ENCODE data around the gene ZIK1. TPM values are rescaled to one million over a fixed set of nuclear protein-coding genes. Genes with fewer than 3 reads are reported as not detected.
A peak's percentile ranks its signal among the peaks of the same experiment; 100 is the strongest.

The ZIK1 gene
- 1 to 10 TPM; 2.9 to 4.3 TPM for total RNA-seq
- total RNA-seq = 4.8 to 17.8 reads per million in 2 donors

- Mint-ChIP-seq H3K27me3 (no peaks in the 10 kb centered on the region), H3K4me3 (peak within 1 kb of the TSS; percentile 87), H3K4me1 (peaks cover 7% of the 10 kb centered on the region)
Measured at GRCh38 chr19:57583521-57584416, at the start of gene ZIK1. Gene ZIK1, plus strand, starts transcription at chr19:57584145. Its CDS starts 212 bp downstream, at chr19:57584357.

GRCh38 chr19:57537953-57538547, 45.9 kb upstream of the ZIK1 start:
- H3K36me3 Mint-ChIP-seq (ENCODE audit: low read depth) = peaks cover 9% of the 10 kb centered on the region
- peaks cover 74% of the 10 kb centered on the region for H3K9me3 ChIP-seq (ENCODE audit: control insufficient read depth, low read length, poor library complexity, severe bottlenecking)

More at GRCh38 chr19:57583521-57584416, at the start of gene ZIK1:
- ATAC-seq (peak; percentile 89), DNase-seq (peak; percentile 53 to 76 (median 72))
- Mint-ChIP-seq H3K36me3 (ENCODE audit: low read depth) (peaks cover 6% of the 10 kb centered on the region), H3K27ac (peak within 1 kb of the TSS; percentile 29)
- peaks cover 6% of the 10 kb centered on the region for H3K9me3 ChIP-seq (ENCODE audit: control insufficient read depth, low read length, poor library complexity, severe bottlenecking)

GRCh38 chr19:57546513-57546912, 37.4 kb upstream of the ZIK1 start:
- Mint-ChIP-seq H3K4me1 (no peaks in the 10 kb centered on the region), H3K27ac (no peak overlapping the region), H3K27me3 (no peaks in the 10 kb centered on the region), H3K36me3 (ENCODE audit: low read depth) (peaks cover 17% of the 10 kb centered on the region), H3K4me3 (no peak overlapping the region)
- DNase-seq (no peak), ATAC-seq (no peak)
- peaks cover 76% of the 10 kb centered on the region for H3K9me3 ChIP-seq (ENCODE audit: control insufficient read depth, low read length, poor library complexity, severe bottlenecking)

More at GRCh38 chr19:57537953-57538547, 45.9 kb upstream of the ZIK1 start:
- Mint-ChIP-seq H3K27ac (no peak overlapping the region), H3K4me1 (no peaks in the 10 kb centered on the region), H3K27me3 (no peaks in the 10 kb centered on the region), H3K4me3 (no peak overlapping the region)
- ATAC-seq (no peak), DNase-seq (no peak)

GRCh38 chr19:57552432-57552831, 31.5 kb upstream of the ZIK1 start:
- H3K27me3 Mint-ChIP-seq = no peaks in the 10 kb centered on the region

GRCh38 chr19:57557659-57558058, 26.3 kb upstream of the ZIK1 start:
- peaks cover 14% of the 10 kb centered on the region for H3K4me1 Mint-ChIP-seq
- H3K4me3 Mint-ChIP-seq = peak overlapping the region; percentile 93
- no peak overlapping the region for H3K27ac Mint-ChIP-seq
- ATAC-seq (no peak), DNase-seq (no peak)
- peaks cover 2% of the 10 kb centered on the region for H3K9me3 ChIP-seq (ENCODE audit: control insufficient read depth, low read length, poor library complexity, severe bottlenecking)
- peaks cover 10% of the 10 kb centered on the region for H3K36me3 Mint-ChIP-seq (ENCODE audit: low read depth)
- H3K27me3 Mint-ChIP-seq = no peaks in the 10 kb centered on the region

More at GRCh38 chr19:57552432-57552831, 31.5 kb upstream of the ZIK1 start:
- no peak for DNase-seq
- peaks cover 39% of the 10 kb centered on the region for H3K9me3 ChIP-seq (ENCODE audit: control insufficient read depth, low read length, poor library complexity, severe bottlenecking)
- Mint-ChIP-seq H3K4me1 (no peaks in the 10 kb centered on the region), H3K36me3 (ENCODE audit: low read depth) (peaks cover 25% of the 10 kb centered on the region), H3K4me3 (no peak overlapping the region), H3K27ac (no peak overlapping the region)
- ATAC-seq = no peak

DNA sequence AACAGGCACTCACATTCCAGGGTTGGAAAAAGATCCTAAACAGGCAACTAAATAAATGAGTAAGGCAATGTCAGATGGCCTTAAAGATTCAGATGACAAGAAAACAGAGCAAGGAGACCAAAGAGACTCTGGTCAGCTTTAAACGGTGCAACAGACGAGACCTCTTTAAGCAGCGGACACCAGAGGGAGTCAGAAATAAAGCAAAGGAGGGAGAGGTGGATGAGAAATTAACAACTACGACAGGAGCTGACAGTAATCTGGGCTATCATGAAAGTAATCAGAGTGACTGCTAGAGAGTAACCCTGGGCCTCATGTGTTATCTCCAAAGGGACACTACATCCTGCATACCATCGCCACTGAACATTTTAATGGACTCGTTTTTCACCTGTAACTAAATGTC, 25.4 kb upstream of the ZIK1 start:
- DNase-seq = no peak
- Mint-ChIP-seq H3K36me3 (ENCODE audit: low read depth) (peaks cover 9% of the 10 kb centered on the region), H3K27me3 (no peaks in the 10 kb centered on the region), H3K27ac (peak overlapping the region; percentile 86), H3K4me3 (peak overlapping the region; percentile 93), H3K4me1 (peaks cover 14% of the 10 kb centered on the region)
- H3K9me3 ChIP-seq (ENCODE audit: control insufficient read depth, low read length, poor library complexity, severe bottlenecking) = peaks cover 5% of the 10 kb centered on the region
- no peak for ATAC-seq

DNA sequence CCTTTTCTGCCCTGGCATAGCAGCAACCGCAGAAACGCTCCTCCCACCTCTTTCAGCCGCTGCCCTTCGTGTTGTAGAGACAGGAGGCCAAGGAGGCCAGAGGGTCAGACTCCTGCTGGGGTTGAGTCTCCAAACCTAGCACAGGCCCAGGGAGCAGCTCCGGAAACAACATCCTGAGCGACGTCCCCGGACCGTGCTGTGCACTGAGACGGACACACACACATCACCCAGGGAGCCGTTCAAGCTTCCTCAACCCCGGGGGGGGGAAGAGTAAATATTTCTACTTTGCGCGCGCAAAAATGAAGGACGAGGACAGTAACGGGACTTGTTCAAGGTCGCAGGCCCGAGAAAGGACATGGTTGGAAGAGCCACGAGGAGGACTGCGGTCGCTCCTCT, 24.9 kb upstream of the ZIK1 start:
- Mint-ChIP-seq H3K4me1 (peaks cover 14% of the 10 kb centered on the region), H3K27me3 (no peaks in the 10 kb centered on the region), H3K36me3 (ENCODE audit: low read depth) (peaks cover 8% of the 10 kb centered on the region), H3K27ac (peak overlapping the region; percentile 86), H3K4me3 (peak overlapping the region; percentile 93)
- DNase-seq (no peak), ATAC-seq (peak; percentile 13)
- peaks cover 10% of the 10 kb centered on the region for H3K9me3 ChIP-seq (ENCODE audit: control insufficient read depth, low read length, poor library complexity, severe bottlenecking)

GRCh38 chr19:57559404-57560025, 24.4 kb upstream of the ZIK1 start, which contains the start of gene ZNF550:
Gene ZNF550, minus strand, starts transcription at chr19:57559863. Its CDS starts 181 bp downstream, at chr19:57559682.
- H3K9me3 ChIP-seq (ENCODE audit: control insufficient read depth, low read length, poor library complexity, severe bottlenecking) = peaks cover 12% of the 10 kb centered on the region
- peak within 1 kb of the TSS; percentile 93 for H3K4me3 Mint-ChIP-seq
- peaks cover 14% of the 10 kb centered on the region for H3K4me1 Mint-ChIP-seq
- ATAC-seq = peak; percentile 99
- peak within 1 kb of the TSS; percentile 86 for H3K27ac Mint-ChIP-seq
- H3K36me3 Mint-ChIP-seq (ENCODE audit: low read depth) = peaks cover 7% of the 10 kb centered on the region
- no peaks in the 10 kb centered on the region for H3K27me3 Mint-ChIP-seq
- DNase-seq = peak; percentile 71 to 77 (median 75)

DNA sequence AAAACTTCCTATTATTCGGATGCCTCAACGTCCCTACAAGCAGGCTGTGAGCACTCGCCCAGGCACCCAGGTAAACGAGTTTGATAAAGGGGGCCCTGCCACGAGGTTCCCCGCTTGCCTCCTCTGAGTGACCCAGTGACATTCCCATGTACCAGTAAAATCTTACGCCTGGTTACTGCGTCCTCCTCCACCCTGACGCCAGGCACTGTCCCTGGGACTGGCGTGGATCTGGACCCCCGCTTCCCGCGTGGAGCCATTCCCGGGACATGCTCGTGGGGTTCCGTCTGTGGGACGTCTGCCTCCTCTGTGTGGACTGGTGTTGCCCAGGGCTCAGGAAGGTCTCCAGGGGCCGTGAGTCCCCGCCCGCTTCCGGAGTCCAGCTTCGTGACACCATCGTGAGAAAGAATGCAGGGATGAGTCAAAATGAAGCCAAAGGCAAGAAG, 23.9 kb upstream of the ZIK1 start:
- ATAC-seq (no peak), DNase-seq (no peak)
- H3K36me3 Mint-ChIP-seq (ENCODE audit: low read depth) = peaks cover 3% of the 10 kb centered on the region
- peaks cover 14% of the 10 kb centered on the region for H3K4me1 Mint-ChIP-seq
- H3K9me3 ChIP-seq (ENCODE audit: control insufficient read depth, low read length, poor library complexity, severe bottlenecking) = peaks cover 12% of the 10 kb centered on the region
- peak overlapping the region; percentile 86 for H3K27ac Mint-ChIP-seq
- peak overlapping the region; percentile 93 for H3K4me3 Mint-ChIP-seq
- no peaks in the 10 kb centered on the region for H3K27me3 Mint-ChIP-seq

DNA sequence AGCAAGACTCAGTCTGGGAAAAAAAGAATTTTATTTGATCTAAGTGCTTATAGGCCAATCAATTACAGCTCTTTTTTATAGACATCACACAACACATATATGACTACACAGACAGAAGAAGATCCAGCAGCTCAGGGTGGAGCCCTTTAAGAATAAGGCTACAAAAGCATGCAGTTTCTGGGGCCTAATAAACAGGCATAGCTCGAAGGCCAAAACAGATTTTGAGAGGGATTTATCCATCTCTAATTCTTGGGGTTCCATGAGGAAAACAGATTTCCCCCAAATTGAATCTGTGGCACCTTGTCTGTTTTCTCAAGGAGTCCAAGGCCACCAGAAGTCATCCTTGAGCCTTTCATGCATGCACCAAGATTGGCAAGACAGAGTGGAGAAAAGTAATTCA, 20.4 kb upstream of the ZIK1 start:
- H3K27ac Mint-ChIP-seq = no peak overlapping the region
- ATAC-seq (no peak), DNase-seq (no peak)
- no peak overlapping the region for H3K4me3 Mint-ChIP-seq
- peaks cover 3% of the 10 kb centered on the region for H3K36me3 Mint-ChIP-seq (ENCODE audit: low read depth)
- H3K27me3 Mint-ChIP-seq = no peaks in the 10 kb centered on the region
- H3K4me1 Mint-ChIP-seq = peaks cover 8% of the 10 kb centered on the region
- H3K9me3 ChIP-seq (ENCODE audit: control insufficient read depth, low read length, poor library complexity, severe bottlenecking) = peaks cover 28% of the 10 kb centered on the region

- Mint-ChIP-seq H3K4me3 (no peak overlapping the region), H3K27ac (no peak overlapping the region), H3K36me3 (ENCODE audit: low read depth) (no peaks in the 10 kb centered on the region), H3K4me1 (no peaks in the 10 kb centered on the region), H3K27me3 (no peaks in the 10 kb centered on the region)
- DNase-seq = no peak
- ATAC-seq = no peak
- H3K9me3 ChIP-seq (ENCODE audit: control insufficient read depth, low read length, poor library complexity, severe bottlenecking) = peaks cover 41% of the 10 kb centered on the region
Measured at GRCh38 chr19:57566396-57567265, 17.3 kb upstream of the ZIK1 start.

DNA sequence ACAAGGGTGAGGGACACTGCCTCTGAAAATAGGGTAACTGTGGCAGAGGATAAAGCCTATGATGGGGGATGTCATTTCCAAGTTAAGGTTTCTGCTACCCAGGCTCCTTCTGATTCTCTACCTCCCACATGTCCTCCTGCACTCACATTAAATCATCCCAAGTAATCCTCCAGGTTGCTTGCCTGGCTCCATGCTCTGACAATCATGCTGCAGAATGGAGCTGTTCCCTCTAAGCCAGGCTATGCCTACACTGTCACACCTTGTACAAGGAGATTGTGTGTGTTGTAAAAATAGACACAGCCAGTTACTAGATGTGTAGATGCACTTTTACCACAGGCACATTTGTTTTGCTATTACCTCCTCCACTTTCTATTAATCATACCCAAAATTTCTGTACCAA, 13.2 kb upstream of the ZIK1 start:
- Mint-ChIP-seq H3K4me3 (no peak overlapping the region), H3K4me1 (no peaks in the 10 kb centered on the region), H3K27me3 (no peaks in the 10 kb centered on the region), H3K36me3 (ENCODE audit: low read depth) (peaks cover 2% of the 10 kb centered on the region), H3K27ac (no peak overlapping the region)
- ATAC-seq = no peak
- no peak for DNase-seq
- H3K9me3 ChIP-seq (ENCODE audit: control insufficient read depth, low read length, poor library complexity, severe bottlenecking) = peaks cover 59% of the 10 kb centered on the region

Measured in T-helper 17 cell (primary cell).